UCSD-AML1 (cell line): ENCODE results near the gene CD40LG.
A peak's percentile ranks its signal among the peaks of the same experiment; 100 is the strongest.

Source experiments
- DNase-seq: peaks from one replicate; lab custom pipeline; 2025; ENCODE audit not compliant: unreplicated experiment; lab: John Stamatoyannopoulos, UW

The CD40LG gene

GRCh38 chrX:136647677-136648360, at the start of gene CD40LG:
CD40LG (plus strand) TSS chrX:136648158; CDS start chrX:136648249, 91 bp downstream.
- DNase-seq: no peak

GRCh38 chrX:136598631-136599030, 49.3 kb upstream of the CD40LG start:
- DNase-seq: no peak

- DNase-seq: no peak
These were observed 47.9 kb upstream of the CD40LG start for GRCh38 chrX:136600059-136600458.

GRCh38 chrX:136607236-136607635, 40.7 kb upstream of the CD40LG start:
- no peak for DNase-seq

GRCh38 chrX:136608295-136608933, 39.5 kb upstream of the CD40LG start:
- DNase-seq: peak; percentile 33

- no peak for DNase-seq
These were observed 30.8 kb upstream of the CD40LG start for GRCh38 chrX:136616987-136617685.

GRCh38 chrX:136619899-136620505, 28.0 kb upstream of the CD40LG start:
- no peak for DNase-seq

- no peak for DNase-seq
These were observed 27.2 kb upstream of the CD40LG start for GRCh38 chrX:136620780-136621179.

- no peak for DNase-seq
These were observed 25.4 kb upstream of the CD40LG start for GRCh38 chrX:136622568-136622967.

- DNase-seq: no peak
These were observed 24.6 kb upstream of the CD40LG start for GRCh38 chrX:136623396-136623795.

- DNase-seq: no peak
These were observed 22.7 kb upstream of the CD40LG start for GRCh38 chrX:136625246-136625645.

GRCh38 chrX:136626237-136626636, 21.7 kb upstream of the CD40LG start:
- DNase-seq: no peak

- no peak for DNase-seq
These were observed 21.1 kb upstream of the CD40LG start for GRCh38 chrX:136626891-136627290.

GRCh38 chrX:136627409-136627808, 20.5 kb upstream of the CD40LG start:
- DNase-seq: no peak

- DNase-seq: no peak
These were observed 18.7 kb upstream of the CD40LG start for GRCh38 chrX:136629084-136629750.

- DNase-seq: no peak
These were observed 17.1 kb upstream of the CD40LG start for GRCh38 chrX:136630881-136631280.

GRCh38 chrX:136635235-136635634, 12.7 kb upstream of the CD40LG start:
- no peak for DNase-seq

GRCh38 chrX:136636121-136636520, 11.8 kb upstream of the CD40LG start:
- no peak for DNase-seq

- DNase-seq: peak; percentile 62
These were observed 8.3 kb upstream of the CD40LG start for GRCh38 chrX:136639506-136640176.

- DNase-seq: peak; percentile 47
These were observed 4.7 kb upstream of the CD40LG start for GRCh38 chrX:136643243-136643642.
